ENCODE results near the gene CUL5.

The CUL5 gene

GRCh38 chr11:108035690-108036089 is 27.0 kb downstream of the CUL5 start:
- H3K4me3 ChIP-seq (ENCODE audit: low read length), result no peak overlapping the region
- no peak for DNase-seq (ENCODE audit: low read depth)
- TF ChIP-seq CTCF (IDR thresholded peaks at IDR 0.05; ENCODE audit: insufficient read depth, low read depth, low read length, missing control alignments), result no peak

- no peak overlapping the region for H3K4me3 ChIP-seq (ENCODE audit: low read length)
- TF ChIP-seq CTCF (IDR thresholded peaks at IDR 0.05; ENCODE audit: insufficient read depth, low read depth, low read length, missing control alignments), result no peak
- no peak for DNase-seq (ENCODE audit: low read depth)
Observed at GRCh38 chr11:108037211-108037610, 28.5 kb downstream of the CUL5 start.

- no peak for DNase-seq (ENCODE audit: low read depth)
- no peak overlapping the region for H3K4me3 ChIP-seq (ENCODE audit: low read length)
- no peak for TF ChIP-seq CTCF (IDR thresholded peaks at IDR 0.05; ENCODE audit: insufficient read depth, low read depth, low read length, missing control alignments)
Observed at GRCh38 chr11:108037636-108038035, 28.9 kb downstream of the CUL5 start.

- no peak for TF ChIP-seq CTCF (IDR thresholded peaks at IDR 0.05; ENCODE audit: insufficient read depth, low read depth, low read length, missing control alignments)
- no peak overlapping the region for H3K4me3 ChIP-seq (ENCODE audit: low read length)
- DNase-seq (ENCODE audit: low read depth), result no peak
Observed at GRCh38 chr11:108048269-108048668, 39.6 kb downstream of the CUL5 start.

GRCh38 chr11:108062336-108062735 is 53.6 kb downstream of the CUL5 start:
- no peak for DNase-seq (ENCODE audit: low read depth)
- TF ChIP-seq CTCF (IDR thresholded peaks at IDR 0.05; ENCODE audit: insufficient read depth, low read depth, low read length, missing control alignments), result no peak
- no peak overlapping the region for H3K4me3 ChIP-seq (ENCODE audit: low read length)

GRCh38 chr11:108063410-108063809 is 54.7 kb downstream of the CUL5 start:
- H3K4me3 ChIP-seq (ENCODE audit: low read length), result no peak overlapping the region
- DNase-seq (ENCODE audit: low read depth), result no peak
- no peak for TF ChIP-seq CTCF (IDR thresholded peaks at IDR 0.05; ENCODE audit: insufficient read depth, low read depth, low read length, missing control alignments)

- DNase-seq (ENCODE audit: low read depth), result no peak
- no peak for TF ChIP-seq CTCF (IDR thresholded peaks at IDR 0.05; ENCODE audit: insufficient read depth, low read depth, low read length, missing control alignments)
- no peak overlapping the region for H3K4me3 ChIP-seq (ENCODE audit: low read length)
Observed at GRCh38 chr11:108069947-108070346, 61.2 kb downstream of the CUL5 start.

All from epithelial cell of esophagus (primary cell).